ENCODE results near the gene LSS. TPM values are rescaled to one million over a fixed set of nuclear protein-coding genes. Genes with fewer than 3 reads are reported as not detected.

LSS gene
- total and polyA plus RNA-seq, 2 of the 8 experiments (the other 6 are each of a cell fraction or from before 2014, with no cell fraction given): 96.1 to 123 TPM

DNA sequence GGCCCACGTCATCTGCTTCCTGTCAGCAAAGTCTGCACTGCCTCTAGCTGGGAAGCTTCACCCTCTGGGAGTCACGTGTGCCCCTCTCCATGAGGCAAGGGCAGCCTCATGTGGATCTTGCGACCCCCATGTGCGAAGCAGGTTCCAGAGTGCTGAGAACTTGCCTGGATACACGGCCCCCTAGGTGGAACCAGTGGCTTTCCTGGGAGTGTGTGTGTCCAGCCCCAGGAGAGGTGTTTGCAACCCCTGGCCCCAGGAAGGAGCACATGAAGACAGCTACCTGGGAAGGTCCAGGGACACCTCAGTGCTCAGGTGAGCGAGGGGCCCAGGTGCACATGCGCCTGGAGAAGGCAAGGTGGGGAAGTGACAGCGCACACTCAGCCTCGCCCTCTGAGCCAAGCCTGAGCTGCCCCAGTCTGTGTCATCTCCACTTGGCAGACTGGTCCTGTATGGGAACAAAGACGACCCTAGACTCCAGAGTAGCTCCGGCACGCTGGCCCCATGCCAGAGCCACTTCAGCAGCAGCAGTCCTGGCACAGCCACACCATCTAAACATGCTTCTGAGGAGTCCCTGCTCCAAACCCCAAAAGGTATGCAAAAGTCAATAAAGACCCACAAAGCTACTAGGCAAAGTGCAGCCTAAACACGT is 8.9 kb downstream of the LSS start:
- no peak overlapping the region for H2AFZ ChIP-seq (ENCODE audit: low read length)
- CTCF ChIA-PET (ENCODE audit: partially characterized antibody): interaction anchor here (0.6 to 1.2 kb wide), 3 partner anchors 9 to 73 kb away, joined by 3 to 4 read pairs (median 3); no protein-coding TSS in a partner anchor
- no peak overlapping the region for H3K4ac ChIP-seq (replicated peaks; ENCODE audit: insufficient read length, low read depth, low read length)
- no peak overlapping the region for H2BK120ac ChIP-seq (replicated peaks; ENCODE audit: low read depth, low read length)
- H3K18ac ChIP-seq (ENCODE audit: extremely low read depth, low read length): no peak overlapping the region
- TF ChIP-seq TEAD4 (IDR thresholded peaks at IDR 0.05; ENCODE audit: low read depth, low read length) (no peak), KDM5A (IDR thresholded peaks at IDR 0.05; ENCODE audit: low read length) (no peak), HDAC2 (IDR thresholded peaks at IDR 0.05; ENCODE audit: borderline replicate concordance in 1 of 2, low read depth in 2 of 2, low read length in 2 of 2) (no peak), TAF1 (IDR thresholded peaks at IDR 0.05; ENCODE audit: low read depth, low read length) (no peak), CEBPB (IDR thresholded peaks at IDR 0.05; ENCODE audit: low read depth, low read length) (no peak)
- no peak overlapping the region for H2BK15ac ChIP-seq (ENCODE audit: low read length)
- H3K4me2 ChIP-seq (ENCODE audit: insufficient read depth in 1 of 2, low read depth in 2 of 2, low read length in 2 of 2): no peak overlapping the region
- no peak overlapping the region for H2BK20ac ChIP-seq (ENCODE audit: low read length)
- H2AK5ac ChIP-seq (ENCODE audit: low read depth, low read length): no peak overlapping the region
- no peak for DNase-seq (ENCODE audit: low read depth in 1 of 2, low spot score in 2 of 2)
- peaks cover 6 to 40% of the 10 kb centered on the region in 2 experiments for H4K20me1 ChIP-seq (replicated peaks in 1 of 2; ENCODE audit: control insufficient read depth in 1 of 2, insufficient read depth in 2 of 2, low read length in 2 of 2)
- H3K9ac ChIP-seq (replicated peaks in 1 of 4; ENCODE audit: extremely low read depth in 1 of 4, low read depth in 3 of 4, low read length in 3 of 4): no peak overlapping the region; a peak in 1 of 7 replicates
- no peak overlapping the region for H4K91ac ChIP-seq (replicated peaks; ENCODE audit: insufficient read length, low read length)
- no peak overlapping the region for H3K27ac ChIP-seq (ENCODE audit: low read depth, low read length)
- no peak overlapping the region for H4K5ac ChIP-seq (ENCODE audit: insufficient read length, low read depth, low read length)
- H3K4me3 ChIP-seq (ENCODE audit: extremely low read depth in 1 of 4, insufficient read depth in 2 of 4, low read depth in 3 of 4, low read length in 4 of 4): no peak overlapping the region
- FAIRE-seq: no peak
- no peak overlapping the region for H3K56ac ChIP-seq (replicated peaks; ENCODE audit: insufficient read length, low read depth, low read length)
- peaks cover 5 to 23% (median 14%) of the 10 kb centered on the region in 4 experiments; a peak in 5 of 8 replicates for H3K36me3 ChIP-seq (ENCODE audit: control insufficient read depth in 2 of 4, insufficient read depth in 4 of 4, low read length in 3 of 4)
- no peaks in the 10 kb centered on the region for H3K23me2 ChIP-seq (ENCODE audit: low read depth, low read length)
- H3K79me2 ChIP-seq (ENCODE audit: control insufficient read depth in 1 of 2, insufficient read depth in 2 of 2, low read length in 2 of 2): peaks cover 3 to 38% of the 10 kb centered on the region in 2 experiments; a peak in 3 of 4 replicates
- H2BK5ac ChIP-seq (ENCODE audit: low read depth, low read length): no peak overlapping the region; the same call in 1 of the 2 replicates
- H2BK12ac ChIP-seq (ENCODE audit: low read depth, low read length): no peak overlapping the region
- 81% methylated on average over 13 of the region's 13 CpGs; no CpG with 5 or more reads in 1 of the 2 experiments for WGBS, 2 experiments (ENCODE audit: extremely low coverage in 1 of 2, insufficient coverage in 1 of 2, insufficient read length in 1 of 2, insufficient replicate concordance in 2 of 2, low coverage in 1 of 2, low lambda C conversion rate in 2 of 2, missing lambda C conversion rate in 1 of 2)
- no peak overlapping the region for H3K23ac ChIP-seq (ENCODE audit: insufficient read length)
- no peaks in the 10 kb centered on the region for H3K27me3 ChIP-seq (replicated peaks in 1 of 4; ENCODE audit: control insufficient read depth in 3 of 4, extremely low read depth in 1 of 4, insufficient read depth in 3 of 4, low read length in 3 of 4)
- POLR2A ChIA-PET (ENCODE audit: partially characterized antibody): no interaction called here
- no peaks in the 10 kb centered on the region for H3K9me3 ChIP-seq (ENCODE audit: insufficient read depth in 2 of 2, low read depth in 1 of 2, low read length in 1 of 2)
- peaks cover 0 to 2% (median 0%) of the 10 kb centered on the region in 4 experiments; a peak in 1 of 7 replicates for H3K4me1 ChIP-seq (replicated peaks in 1 of 4; ENCODE audit: control insufficient read depth in 3 of 4, insufficient read depth in 4 of 4, low read length in 3 of 4)
- no peak overlapping the region for H3K14ac ChIP-seq (ENCODE audit: insufficient read length)
- no peak overlapping the region; the same call in 1 of the 2 replicates for H4K8ac ChIP-seq (ENCODE audit: extremely low read depth, insufficient read depth, low read length)
- H3K79me1 ChIP-seq (ENCODE audit: low read depth, low read length): peaks cover 31% of the 10 kb centered on the region

All from H1 (cell line).